ENCODE results near the gene FAM193B.
"Not testable (repeated sequence)": the region's sequence is repeated elsewhere in the genome, so short reads cannot be mapped to it uniquely, and the experiment has no call there.

Gene FAM193B

DNA sequence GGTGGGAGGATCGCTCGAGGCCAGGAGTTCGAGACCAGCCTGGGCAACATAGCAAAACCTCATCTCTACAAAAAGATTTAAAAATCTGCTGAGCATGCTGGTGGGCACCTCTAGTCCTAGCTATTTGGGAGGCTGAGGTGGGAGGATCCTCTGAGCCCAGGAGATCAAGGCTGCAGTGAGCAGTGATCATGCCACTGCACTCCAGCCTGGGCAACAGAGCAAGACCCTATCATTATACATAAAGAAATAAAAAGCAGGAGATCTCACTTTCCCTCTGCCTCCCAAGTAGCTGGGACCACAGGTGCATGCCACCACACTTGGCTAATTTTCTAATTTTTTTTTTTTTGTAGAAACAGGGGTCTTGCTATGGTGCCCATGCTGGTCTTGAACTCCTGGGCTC is 68.6 kb downstream of the FAM193B start:
- not testable (repeated sequence) for DNase-seq (ENCODE audit: low spot score)

DNA sequence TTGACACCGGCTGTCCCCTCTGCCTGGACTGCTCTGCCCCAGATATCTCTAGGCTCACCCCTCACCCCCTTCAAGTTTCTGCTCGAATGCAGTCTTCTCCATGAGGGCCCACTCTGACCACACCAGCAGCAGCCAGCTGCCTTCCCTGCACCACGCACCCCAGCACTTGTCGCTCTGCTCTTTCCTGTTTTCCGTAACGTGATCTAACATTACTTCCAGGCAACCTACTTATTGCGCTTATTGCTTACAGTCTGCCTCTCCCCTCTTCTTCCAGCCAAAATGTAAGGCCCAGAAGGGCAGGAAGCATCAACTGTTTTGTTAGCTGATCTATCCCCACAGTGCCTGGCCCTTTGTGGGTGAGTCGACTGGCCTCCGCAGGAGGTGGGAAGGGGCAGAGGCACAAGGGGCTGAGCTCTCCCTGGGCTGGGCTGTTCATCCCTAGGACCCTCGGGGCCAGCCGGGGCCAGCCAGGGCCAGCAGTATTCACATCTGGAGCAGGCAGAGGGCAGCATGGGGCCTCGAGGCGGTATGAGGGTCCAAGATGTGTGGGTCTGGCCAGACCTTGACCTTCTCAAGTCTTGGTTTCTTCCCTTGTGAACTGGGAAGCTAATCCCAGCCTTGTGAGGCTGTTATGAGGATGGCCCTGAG is 69.3 kb downstream of the FAM193B start:
- no peak for DNase-seq (ENCODE audit: low spot score)

DNA sequence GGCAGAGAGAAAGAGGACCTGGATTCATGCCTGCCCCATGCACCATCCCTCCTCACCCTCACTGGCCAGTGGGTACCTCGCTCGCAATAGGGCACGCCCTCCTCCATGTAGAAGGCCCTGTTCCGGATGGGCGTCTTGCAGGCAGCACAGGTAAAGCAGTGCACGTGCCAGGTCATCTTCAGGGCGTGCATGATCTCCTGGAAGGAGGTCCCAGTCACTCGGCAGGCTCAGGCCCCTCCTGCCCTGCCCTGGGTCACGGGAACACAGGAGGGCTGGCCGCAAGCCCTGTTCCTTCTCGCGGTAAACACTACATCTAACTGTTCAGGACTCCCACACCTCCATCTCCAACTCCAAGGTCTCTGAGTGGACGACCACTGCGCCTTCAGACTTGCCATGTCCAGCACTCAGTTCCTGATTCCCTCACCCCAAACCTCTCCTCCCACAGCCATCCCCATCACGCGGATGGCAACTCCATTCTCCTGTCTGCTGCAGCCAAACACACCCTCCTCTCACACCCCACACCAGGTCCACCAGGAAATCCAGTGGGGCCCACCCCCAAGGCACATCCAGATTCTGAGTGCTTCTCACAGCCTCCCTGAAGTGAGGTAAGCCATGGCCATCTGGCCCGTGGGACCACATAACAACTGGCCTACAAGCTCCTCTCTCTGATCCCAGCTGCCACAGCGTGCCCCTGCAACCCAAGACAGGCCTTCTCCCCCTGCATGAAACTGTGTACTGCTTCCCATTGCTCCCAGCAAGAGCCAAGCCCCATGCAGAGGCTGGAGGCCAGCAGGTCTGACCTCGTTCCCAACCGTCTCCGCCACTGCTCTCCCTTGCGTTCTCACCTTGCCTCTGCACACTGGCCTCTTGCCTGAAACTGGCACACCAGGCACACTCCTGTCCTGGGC is 70.1 kb downstream of the FAM193B start:
- no peak for DNase-seq (ENCODE audit: low spot score)

DNA sequence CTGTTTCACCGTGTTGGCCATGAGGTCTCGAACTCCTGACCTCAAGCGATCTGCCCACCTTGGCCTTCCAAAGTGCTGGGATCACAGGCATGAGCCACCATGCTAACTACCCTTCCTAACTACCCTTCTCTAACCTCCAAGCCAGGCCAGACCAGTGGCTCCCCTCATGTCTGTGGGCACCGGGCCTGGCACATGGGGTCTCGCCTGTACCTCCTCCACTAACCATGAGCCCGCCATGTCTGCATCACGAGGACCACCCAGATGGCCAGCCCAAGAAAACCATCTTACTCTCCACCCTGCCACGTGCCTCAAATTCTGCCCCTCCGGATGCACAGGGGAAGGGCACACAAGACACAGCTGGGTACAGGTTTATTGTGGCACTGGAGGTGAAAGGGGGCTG is 71.3 kb downstream of the FAM193B start:
- DNase-seq (ENCODE audit: low spot score) = no peak

DNA sequence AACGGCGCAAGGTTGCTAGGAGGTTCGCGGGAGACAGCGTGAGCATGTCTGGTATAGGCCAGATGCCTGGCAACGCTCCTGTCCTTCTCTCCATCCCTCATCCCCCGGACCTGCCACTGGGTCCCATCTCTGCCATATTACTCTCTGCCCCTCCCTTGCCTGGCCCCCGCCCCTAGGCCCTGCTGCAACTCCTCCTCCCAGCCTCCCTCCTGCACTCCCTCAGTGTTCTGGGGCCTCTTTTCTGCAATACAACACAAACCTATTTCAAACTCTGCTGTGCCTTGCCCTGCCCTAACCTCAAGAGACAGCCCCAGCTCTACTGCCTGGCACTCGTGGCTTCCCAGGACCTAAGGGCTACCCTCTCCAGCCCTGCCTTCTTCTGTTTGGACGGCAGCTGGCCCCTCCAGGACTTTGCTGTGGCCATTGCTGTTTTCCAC is 72.0 kb downstream of the FAM193B start:
- DNase-seq (ENCODE audit: low spot score) = no peak

DNA sequence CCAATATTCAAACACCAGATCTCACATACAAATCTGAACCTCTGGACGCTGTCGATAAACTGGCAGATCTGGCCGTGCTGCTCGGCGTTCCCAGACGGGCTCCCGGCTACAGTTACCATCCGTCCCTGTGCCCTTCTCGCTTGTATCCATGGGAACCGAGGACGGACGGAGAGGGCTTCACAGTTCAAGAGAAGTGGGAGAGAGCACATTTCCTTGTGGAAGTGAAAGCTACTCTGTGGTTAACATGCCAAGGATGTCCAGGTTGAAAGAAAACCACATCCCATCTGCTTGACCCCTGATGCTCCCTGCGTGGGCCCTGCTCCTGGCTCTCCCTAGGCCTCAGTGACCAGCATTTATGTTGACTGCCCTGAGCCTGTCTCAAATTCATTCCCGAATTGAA is 74.6 kb downstream of the FAM193B start:
- DNase-seq (ENCODE audit: low spot score) = no peak

DNA sequence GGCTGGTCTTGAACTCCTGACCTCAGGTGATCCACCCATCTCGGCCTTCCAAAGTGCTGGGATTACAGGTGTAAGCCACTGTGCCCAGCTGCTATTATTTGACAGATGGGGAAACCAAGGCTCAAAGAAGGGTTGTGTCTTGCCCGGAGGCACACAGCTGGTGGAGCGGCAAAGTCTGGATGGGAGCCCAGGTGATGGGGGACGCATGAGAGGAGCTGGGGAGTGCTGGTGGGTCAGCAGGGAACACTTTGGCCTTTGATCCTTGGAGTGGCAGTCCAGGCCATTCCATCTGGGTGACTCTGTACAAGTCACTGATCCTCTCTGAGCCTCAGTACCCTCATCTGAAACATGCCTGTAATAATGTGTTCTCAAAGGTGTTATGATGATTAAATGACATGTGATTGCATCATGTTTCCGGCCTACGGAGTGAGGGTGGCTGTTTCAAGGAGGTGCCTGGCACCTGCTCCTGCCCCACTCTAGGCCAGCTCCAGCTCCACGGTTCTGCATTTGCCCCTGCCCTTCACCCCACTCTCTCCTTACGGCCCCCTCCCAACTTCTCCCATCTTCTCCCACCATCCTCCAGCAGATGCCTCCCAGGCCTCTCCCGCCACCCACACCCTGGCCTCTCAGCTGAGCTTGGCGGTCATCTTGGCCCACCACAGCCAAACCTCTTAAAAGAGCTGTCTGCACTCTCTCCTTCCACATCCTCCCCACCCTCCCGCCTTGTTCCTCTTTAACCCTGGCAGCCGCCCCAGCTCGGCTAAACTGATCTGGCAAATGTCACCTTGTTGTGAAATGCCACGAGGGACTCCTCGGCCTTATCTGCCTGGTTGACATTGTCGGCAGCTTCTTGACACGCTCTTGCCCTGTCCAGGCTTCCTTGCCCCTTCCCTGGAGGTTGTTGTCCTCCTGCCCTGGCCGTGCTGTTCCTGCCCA is 75.4 kb downstream of the FAM193B start:
- no peak for DNase-seq (ENCODE audit: low spot score)

DNA sequence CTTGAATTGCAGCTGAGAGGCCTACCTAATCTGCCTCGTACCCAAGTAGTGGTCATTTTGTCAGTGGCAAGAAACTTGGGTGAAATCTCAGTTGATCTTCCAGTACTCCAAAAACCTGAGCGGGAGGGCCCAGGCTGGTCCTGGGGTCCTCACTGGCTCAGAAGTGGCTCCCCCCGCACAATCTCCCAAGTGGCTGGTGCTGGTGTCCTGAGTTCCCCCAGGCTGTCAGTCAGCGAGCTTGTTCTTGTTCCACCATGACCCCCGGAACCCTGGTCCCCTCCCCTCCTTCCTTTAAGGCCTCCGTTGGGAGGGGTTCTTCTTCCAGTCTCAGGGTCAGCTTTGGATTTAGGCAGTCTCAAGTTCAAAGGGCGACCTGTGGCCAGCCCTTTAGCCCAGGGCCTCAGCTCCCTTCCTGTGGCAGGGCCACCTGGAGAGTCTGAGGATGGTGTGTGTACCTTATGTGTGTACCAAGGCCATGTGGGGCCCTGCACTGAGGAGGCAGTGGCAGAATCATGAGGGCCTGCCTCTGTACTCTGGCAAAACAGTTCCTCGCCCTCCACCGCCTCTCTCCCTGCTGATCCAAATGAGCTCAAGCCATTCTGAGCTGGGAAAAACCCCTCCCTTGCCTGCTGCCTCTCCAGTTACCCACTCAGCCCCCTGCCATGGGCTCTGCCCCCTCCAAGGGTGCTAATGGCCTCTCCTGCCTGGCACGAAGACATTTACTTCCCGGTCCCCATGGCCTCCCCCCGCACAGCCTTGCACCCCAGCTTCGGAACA is 76.5 kb downstream of the FAM193B start:
- no peak for DNase-seq (ENCODE audit: low spot score)

DNA sequence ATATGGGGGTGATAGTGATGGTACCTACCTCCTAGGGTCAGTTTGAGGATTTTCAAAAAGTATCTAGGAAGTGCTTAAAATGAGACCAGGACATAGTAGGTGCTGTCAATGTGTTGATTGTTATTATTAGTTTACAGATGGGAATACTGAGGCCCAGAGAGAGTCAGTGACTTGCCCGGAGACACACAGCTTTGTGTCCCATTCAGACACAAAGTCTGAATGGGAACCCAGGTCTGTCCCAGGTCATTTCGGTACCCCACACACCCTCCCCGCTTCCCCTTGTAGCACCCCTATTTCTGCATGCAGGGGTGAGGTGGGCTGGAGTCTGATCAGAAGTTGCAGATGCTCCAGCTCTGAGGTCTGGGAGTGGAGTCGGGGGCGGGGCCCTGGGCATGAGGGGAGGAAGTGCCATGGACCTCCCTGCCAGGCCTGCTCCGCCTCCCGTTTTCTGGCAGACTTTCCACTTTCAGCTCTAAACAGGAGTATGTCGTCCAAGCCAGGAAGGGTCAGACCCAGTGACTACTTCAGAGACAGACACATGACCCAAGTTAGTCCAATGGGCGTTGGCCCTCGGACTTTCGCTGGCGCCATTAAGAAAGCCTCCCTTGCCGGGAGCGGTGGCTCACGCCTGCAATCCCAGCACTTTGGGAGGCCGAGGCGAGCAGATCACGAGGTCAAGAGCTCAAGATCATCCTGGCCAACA is 77.7 kb downstream of the FAM193B start:
- no peak for DNase-seq (ENCODE audit: low spot score)

DNA sequence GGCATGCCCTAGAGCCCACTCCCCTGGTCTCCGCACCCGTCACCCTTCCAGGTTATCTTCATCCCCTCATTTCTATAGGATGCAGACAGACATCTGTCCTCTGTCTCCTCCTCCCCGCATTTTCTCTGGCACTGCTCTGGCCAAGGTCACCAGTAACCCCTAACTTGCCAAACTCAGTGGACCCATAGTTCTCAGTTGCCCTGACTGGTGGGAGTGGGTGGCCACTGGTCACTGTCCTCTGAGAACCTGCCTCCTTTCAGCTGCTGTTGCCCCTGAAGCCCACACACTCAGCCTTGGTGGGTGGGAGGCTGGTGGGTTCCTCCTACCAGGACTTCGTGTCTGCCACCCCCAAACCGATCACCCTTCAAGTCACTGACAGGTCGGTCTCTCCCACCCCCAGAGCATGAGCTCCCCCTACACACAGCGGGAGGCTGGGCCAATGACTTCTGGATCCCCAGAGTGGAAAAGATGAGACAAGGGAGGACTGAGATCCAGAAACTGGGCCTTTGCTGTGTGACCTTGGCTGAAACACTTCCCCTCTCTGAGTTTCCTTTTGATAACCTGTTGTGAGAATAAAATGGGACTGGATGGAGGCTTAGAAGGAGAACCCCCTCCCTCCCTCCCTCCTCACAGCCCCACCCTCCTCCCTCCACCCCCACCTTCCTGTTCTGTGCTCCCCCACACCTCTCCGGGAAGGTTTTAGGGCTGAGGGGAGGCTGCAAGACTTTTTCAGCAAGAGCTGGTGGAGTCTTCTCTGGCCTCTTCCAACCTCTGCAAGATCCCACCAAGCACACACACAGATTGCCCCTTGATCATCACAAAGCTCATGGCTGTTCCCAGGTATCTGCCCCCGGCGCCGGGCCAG is 78.6 kb downstream of the FAM193B start:
- no peak for DNase-seq (ENCODE audit: low spot score)

DNA sequence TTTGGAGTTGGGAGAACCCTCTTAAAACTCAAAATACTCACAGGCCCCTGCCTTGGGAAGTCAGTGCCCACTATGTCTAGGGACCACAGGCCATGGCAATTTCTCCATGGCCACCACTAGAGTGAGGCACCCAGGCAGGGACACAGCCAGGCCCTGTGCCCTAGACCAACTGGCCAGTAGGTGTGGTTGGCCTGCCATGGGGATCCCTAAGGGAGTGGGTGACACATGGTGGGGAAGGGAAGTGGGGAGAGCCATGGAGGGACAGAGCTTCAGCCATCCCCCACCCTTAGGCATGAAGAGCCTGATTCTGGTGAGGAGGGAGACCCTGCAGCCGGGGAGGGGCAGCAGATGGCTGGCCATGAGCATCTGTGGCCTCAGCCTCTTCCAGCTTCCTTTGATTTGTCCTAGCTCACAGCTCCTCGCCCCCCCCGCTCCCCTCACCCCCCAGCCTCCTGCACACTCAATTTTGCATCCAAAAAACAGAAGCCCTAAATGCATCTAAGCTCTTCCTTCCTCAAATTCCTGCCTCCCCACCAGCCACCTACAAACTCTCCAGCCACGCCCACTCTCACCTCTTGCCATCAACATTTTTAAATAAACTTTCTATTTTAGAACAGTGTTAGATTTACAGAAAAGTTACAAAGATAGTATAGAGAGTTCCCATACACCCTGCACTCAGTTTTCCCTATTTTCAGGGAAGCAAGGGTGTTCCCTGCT is 79.4 kb downstream of the FAM193B start:
- DNase-seq (ENCODE audit: low spot score) = no peak

DNA sequence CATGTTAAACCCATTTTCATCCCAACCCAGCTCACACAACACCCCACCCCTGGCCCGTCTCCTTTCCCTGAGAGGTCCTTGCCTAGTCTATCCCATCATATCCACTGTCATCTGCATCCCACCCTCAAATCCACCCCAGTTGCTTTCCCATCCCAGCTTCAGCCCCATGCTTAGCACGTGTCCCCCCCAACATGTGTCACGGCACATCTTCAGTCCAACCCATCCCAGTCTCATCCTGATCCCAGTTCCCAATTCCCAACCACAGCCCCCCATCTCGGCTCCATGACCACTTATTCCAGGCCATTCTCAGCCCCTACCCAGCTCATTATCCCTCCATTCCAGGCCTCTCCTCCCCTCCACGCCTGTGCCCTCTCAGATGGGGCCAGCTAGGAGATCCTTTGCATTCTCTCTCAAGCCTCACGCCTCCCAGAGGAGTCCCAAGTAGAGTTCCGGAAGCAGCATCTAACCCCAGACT is 80.3 kb downstream of the FAM193B start:
- DNase-seq (ENCODE audit: low spot score) = peak; percentile 58

DNA sequence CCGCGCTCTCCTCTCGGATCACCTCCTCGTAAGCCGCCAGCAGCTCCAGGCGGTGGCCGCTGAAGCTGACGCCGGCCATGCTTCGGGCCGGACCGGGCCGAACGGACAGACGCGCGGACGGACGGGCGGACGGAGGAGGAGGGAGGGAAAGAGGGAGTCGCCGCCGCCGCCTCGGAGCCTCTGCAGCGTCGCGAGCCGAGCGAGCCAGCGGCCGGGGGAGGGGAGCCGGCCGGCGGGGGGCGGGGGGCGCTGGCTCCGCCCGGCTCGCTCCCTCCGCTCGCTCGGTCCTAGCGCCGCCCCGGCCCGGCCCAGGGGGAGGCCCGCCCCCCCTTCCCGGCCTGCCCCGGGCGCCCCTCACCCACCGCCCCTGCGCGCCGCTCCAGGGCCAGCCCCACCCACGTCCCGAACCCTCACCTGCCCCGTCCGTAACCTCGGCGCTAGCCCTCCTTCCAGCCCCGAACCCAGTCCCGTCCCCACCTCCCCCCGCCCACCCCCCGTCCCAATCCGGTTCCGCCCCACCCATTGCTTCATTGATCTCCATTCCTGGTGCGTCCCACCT is 80.8 kb downstream of the FAM193B start, which contains the start of gene DBN1:
DBN1 (minus strand) TSS at position 192 of the 559 bp plus-strand sequence; CDS start at position 79, 113 bp downstream.
- DNase-seq (ENCODE audit: low spot score) = peak; percentile 80

DNA sequence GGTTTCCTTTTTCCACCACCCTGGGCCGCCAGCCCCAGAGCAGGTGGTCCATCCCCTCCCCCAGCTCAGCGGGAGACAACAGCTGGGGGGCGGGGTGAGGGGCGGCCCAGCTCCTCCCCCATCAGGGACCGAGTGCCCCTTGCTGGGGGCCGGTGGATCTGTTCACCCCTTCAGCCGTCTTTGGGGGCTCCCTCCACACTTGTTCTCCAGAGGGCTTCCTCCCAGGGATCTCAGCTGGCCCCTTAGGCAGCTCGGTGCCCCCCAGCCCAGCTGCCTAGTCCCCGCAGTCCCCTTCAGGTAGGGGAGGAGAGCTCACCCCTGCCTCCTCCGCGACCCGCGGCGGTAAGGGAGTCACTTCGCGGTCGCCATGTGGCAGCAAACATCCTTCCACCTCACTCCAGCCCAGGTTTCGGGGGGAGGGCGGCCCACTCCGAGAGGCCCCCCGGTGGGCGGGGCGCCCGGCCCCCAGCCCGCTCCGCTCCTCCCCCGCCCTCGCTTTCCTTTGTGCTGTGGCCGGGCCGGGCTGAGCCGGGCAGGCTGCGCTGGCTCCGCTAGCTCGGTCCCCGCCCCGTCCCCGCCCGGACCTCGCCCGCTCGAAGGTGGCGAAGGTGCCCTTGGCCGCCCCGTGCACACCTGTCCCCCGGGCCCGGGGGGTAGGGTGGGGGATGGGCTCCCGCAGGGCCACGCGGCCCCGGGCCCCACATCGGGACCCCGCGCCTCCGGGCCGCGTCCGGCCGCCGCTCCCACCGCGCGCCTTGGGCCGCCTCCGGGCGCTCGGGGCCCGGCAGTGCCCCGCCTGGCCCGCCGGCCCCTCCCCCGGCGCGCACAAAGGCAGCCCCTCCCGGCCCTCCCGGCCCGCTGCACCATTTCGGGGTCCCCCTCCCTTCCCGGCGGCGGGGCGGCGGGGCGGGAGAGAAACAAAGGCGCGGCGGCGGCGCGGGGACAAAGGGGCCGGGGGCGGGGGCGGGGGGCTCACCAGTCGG is 81.6 kb downstream of the FAM193B start:
- peak; percentile 76 for DNase-seq (ENCODE audit: low spot score)

DNA sequence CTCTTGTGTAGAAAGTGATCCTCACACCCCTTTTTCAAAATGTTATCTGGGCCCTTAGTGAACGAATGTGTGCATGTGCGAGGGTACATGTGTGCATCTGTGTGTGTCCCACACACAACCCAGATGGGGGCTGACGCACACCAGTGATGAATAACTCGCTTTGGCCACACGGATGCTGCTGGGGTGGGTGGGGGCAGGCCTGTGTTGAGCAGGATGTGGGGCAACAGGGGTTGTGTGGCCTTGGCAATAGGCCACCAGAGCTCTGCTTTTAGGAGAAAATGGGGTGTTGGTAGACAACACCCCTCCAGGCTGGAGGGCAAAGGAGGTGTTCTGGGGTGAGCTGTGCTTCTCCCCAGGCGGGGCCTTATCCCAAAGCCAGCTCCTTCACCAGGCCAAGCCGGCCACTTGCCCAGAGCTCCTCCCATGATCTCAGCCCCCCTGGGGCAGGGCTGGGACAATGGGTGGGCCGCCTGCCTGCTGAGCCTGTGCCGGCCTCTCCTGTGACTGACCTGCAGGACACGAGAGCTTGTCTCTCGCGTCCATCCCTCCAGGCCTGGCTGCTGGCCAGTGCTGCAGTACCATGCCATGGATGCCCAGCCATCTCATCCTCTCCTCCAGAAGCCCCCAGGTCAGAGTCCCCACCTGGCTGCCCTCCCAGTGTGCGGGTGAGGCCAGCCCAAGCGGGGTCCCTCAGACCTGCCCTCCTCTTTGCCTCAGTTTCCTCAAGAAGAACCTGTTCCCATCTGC is 82.6 kb downstream of the FAM193B start:
- DNase-seq (ENCODE audit: low spot score) = peak; percentile 58

DNA sequence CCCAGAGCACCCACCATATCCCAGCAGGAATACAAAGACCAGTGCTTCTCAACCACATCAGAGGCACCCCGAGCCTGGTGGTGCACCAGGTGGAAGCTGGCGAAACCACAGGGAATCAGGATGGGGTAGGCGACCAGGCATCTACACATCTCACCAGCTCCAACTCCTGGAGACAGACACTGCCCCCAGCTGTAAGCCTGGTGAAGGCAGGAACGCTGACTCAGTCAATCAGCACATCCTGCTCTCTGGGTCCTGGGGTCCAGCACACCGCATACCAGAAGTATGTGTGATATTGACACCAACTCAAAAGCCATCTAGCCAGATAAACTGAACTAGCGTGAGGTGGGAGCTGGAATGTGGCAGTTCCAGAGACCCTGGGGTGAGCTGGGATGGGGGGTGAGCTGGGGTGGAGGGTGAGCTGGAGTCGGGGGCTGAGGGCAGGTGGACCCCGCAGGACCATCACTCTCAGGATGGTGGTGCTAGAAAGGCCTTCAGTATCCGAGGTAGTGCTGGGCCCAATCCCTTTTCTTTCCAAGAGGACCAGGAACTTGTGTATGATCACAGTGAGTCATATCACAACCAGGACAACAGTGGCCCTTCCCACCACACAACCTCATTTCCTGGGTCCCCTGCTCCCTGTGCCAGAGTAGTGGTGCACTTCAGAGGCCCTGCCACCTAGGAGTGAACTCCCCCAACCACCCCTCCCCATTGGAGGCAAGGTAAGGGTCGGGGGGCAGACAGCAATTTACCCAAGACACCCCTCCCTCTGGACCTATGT is 83.4 kb downstream of the FAM193B start:
- no peak for DNase-seq (ENCODE audit: low spot score)
